HG03460 (cell line): ENCODE data around the gene UBE2K.
"Not testable (repeated sequence)": the region's sequence is repeated elsewhere in the genome, so short reads cannot be mapped to it uniquely, and the experiment has no call there.

Experiments
- ATAC-seq: cut with Tn5 transposase; IDR thresholded peaks from one replicate; pipeline ENCODE4 v1.9.1; 2021; ENCODE audit not compliant: unreplicated experiment

Gene UBE2K

GRCh38 chr4:39687014-39687413 lies 10.9 kb upstream of the UBE2K start:
- ATAC-seq: no peak

GRCh38 chr4:39689970-39690369 lies 8.0 kb upstream of the UBE2K start:
- no peak for ATAC-seq

- ATAC-seq: peak; percentile 42
These were observed 581 bp downstream of the UBE2K start for GRCh38 chr4:39698424-39699009.

GRCh38 chr4:39699687-39700409 lies 1.9 kb downstream of the UBE2K start:
- ATAC-seq: no peak

GRCh38 chr4:39700554-39700953 lies 2.6 kb downstream of the UBE2K start:
- ATAC-seq: no peak

- no peak for ATAC-seq
These were observed 4.8 kb downstream of the UBE2K start for GRCh38 chr4:39702716-39703115.

- not testable (repeated sequence) for ATAC-seq
These were observed 6.9 kb downstream of the UBE2K start for GRCh38 chr4:39704789-39705188.

- ATAC-seq: no peak
These were observed 8.4 kb downstream of the UBE2K start for GRCh38 chr4:39706334-39706733.

GRCh38 chr4:39706741-39707511 lies 9.0 kb downstream of the UBE2K start:
- no peak for ATAC-seq

- no peak for ATAC-seq
These were observed 12.4 kb downstream of the UBE2K start for GRCh38 chr4:39710098-39710896.

- ATAC-seq: no peak
These were observed 15.1 kb downstream of the UBE2K start for GRCh38 chr4:39712819-39713607.

- no peak for ATAC-seq
These were observed 15.8 kb downstream of the UBE2K start for GRCh38 chr4:39713691-39714090.

GRCh38 chr4:39714166-39714565 lies 16.2 kb downstream of the UBE2K start:
- ATAC-seq: no peak

- ATAC-seq: no peak
These were observed 17.9 kb downstream of the UBE2K start for GRCh38 chr4:39715788-39716187.

- no peak for ATAC-seq
These were observed 18.4 kb downstream of the UBE2K start for GRCh38 chr4:39716356-39716755.

GRCh38 chr4:39717743-39718142 lies 19.8 kb downstream of the UBE2K start:
- not testable (repeated sequence) for ATAC-seq

GRCh38 chr4:39718366-39719323 lies 20.7 kb downstream of the UBE2K start:
- no peak for ATAC-seq

GRCh38 chr4:39719804-39720580 lies 22.1 kb downstream of the UBE2K start:
- no peak for ATAC-seq

- ATAC-seq: not testable (repeated sequence)
These were observed 23.3 kb downstream of the UBE2K start for GRCh38 chr4:39721273-39721672.
